Spleen (tissue), 7 donors: ENCODE results near the gene EXOC4.

ENCODE experiments used
- CTCF ChIP-seq, 11 experiments: fragments of 200-600 bp in 7 of 11; fragments of 450-650 bp in 4 of 11; sonication (generic) in 4 of 11; IDR thresholded peaks in 8 of 11; conservative IDR thresholded peaks in 3 of 11; 1 replicate in 7 of 11; 2 replicates in 4 of 11; pipeline versions ENCODE4 v1.4.0 to v1.8.0; 2016 to 2021; ENCODE audit warnings: antibody characterized with exemption in 11 of 11, inconsistent platforms in 4 of 11, mild to moderate bottlenecking in 1 of 11
- POLR2A ChIP-seq, 3 donors: fragments of 450-650 bp; IDR thresholded peaks; one replicate each; pipeline ENCODE4 v1.5.1; 2017; ENCODE audit warnings: antibody characterized with exemption in 3 of 3, mild to moderate bottlenecking in 1 of 3
- POLR2AphosphoS5 ChIP-seq, 3 donors: sonication (generic); formaldehyde crosslinking; IDR thresholded peaks; one replicate each; pipeline ENCODE4 v1.5.1; 2017; ENCODE audit warnings: antibody characterized with exemption in 3 of 3
- donor health status: DM: no; HTN: no; CAD: no; lungs with moderate emphysema.
- donor health status: DM: no; HTN: no; CAD: no.
- donor health status: DM: no; HTN: no; CAD: no.

GRCh38 chr7:133976140-133976539 is 723.3 kb downstream of the EXOC4 start:
- TF ChIP-seq POLR2AphosphoS5 (IDR thresholded peaks at IDR 0.05) (no peak), CTCF (IDR thresholded peaks at IDR 0.05 in 8 of 11, conservative IDR thresholded peaks at IDR 0.05 in 3 of 11) (no peak), POLR2A (IDR thresholded peaks at IDR 0.05) (no peak)
